ENCODE measurements around the gene PHC3. TPM values are rescaled to one million over a fixed set of nuclear protein-coding genes. Genes with fewer than 3 reads are reported as not detected.

The PHC3 gene
- total and polyA plus RNA-seq, 2 of the 13 experiments (the other 11 are each of a cell fraction or from before 2014, with no cell fraction given) = 24.1 to 49.0 TPM

DNA sequence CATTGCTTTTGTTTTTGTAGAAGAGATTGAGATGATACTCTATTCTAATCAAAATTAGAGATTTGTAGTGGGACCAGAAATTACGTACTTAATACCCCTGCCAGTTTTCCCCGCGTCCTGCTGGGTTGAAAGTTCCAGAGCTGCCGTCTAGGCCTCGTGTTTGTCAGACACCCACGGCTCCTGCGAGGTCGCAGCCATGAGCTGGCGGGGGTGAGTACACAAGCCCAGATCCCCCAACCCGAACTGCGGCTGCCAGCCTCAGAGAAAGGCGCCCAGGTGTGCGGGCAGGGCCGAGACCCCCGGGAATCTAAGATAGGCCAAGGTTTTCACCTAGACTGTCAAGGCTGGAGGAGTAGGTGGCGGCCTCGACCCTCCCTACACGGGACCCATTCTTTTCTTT is 117.4 kb downstream of the PHC3 start:
- ATAC-seq (no peak), DNase-seq (ENCODE audit: low spot score) (no peak), FAIRE-seq (no peak)
- no peak overlapping the region for H3K4me3 ChIP-seq (replicated peaks in 1 of 3; ENCODE audit: insufficient read depth in 1 of 3, low read depth in 2 of 3, low read length in 3 of 3)
- ChIA-PET POLR2A (no interaction called here), CTCF (ENCODE audit: low intra/inter-chr PET ratio, low total read pairs) (no interaction called here)
- H3K27ac ChIP-seq (ENCODE audit: extremely low read length, insufficient read depth, low read length) = no peak overlapping the region
- peaks cover 0 to 7% of the 10 kb centered on the region in 2 experiments; a peak in 3 of 5 replicates for H3K36me3 ChIP-seq (replicated peaks in 1 of 2; ENCODE audit: control insufficient read depth in 1 of 2, insufficient read depth in 2 of 2, low read length in 2 of 2)
- 97% methylated on average over 17 of the region's 18 CpGs for WGBS (ENCODE audit: low lambda C conversion rate)
- no peak overlapping the region for H2AFZ ChIP-seq (ENCODE audit: low read length)
- TF ChIP-seq BCL6 (CRISPR knock-in tag; IDR thresholded peaks at IDR 0.05) (no peak), FOXM1 (CRISPR knock-in tag; IDR thresholded peaks at IDR 0.05) (no peak), PCBP1 (IDR thresholded peaks at IDR 0.05; ENCODE audit: borderline replicate concordance, low read depth, low read length) (no peak), FOXK1 (CRISPR knock-in tag; IDR thresholded peaks at IDR 0.05; ENCODE audit: borderline replicate concordance, low read depth) (no peak), U2AF1 (optimal IDR thresholded peaks at IDR 0.05; ENCODE audit: low read depth, low read length) (no peak), ELF4 (CRISPR knock-in tag; IDR thresholded peaks at IDR 0.05; ENCODE audit: borderline replicate concordance) (no peak), RORA (CRISPR knock-in tag; IDR thresholded peaks at IDR 0.05) (no peak), XBP1 (CRISPR knock-in tag; IDR thresholded peaks at IDR 0.05) (no peak)
- TF ChIP-seq, protein P1, sequence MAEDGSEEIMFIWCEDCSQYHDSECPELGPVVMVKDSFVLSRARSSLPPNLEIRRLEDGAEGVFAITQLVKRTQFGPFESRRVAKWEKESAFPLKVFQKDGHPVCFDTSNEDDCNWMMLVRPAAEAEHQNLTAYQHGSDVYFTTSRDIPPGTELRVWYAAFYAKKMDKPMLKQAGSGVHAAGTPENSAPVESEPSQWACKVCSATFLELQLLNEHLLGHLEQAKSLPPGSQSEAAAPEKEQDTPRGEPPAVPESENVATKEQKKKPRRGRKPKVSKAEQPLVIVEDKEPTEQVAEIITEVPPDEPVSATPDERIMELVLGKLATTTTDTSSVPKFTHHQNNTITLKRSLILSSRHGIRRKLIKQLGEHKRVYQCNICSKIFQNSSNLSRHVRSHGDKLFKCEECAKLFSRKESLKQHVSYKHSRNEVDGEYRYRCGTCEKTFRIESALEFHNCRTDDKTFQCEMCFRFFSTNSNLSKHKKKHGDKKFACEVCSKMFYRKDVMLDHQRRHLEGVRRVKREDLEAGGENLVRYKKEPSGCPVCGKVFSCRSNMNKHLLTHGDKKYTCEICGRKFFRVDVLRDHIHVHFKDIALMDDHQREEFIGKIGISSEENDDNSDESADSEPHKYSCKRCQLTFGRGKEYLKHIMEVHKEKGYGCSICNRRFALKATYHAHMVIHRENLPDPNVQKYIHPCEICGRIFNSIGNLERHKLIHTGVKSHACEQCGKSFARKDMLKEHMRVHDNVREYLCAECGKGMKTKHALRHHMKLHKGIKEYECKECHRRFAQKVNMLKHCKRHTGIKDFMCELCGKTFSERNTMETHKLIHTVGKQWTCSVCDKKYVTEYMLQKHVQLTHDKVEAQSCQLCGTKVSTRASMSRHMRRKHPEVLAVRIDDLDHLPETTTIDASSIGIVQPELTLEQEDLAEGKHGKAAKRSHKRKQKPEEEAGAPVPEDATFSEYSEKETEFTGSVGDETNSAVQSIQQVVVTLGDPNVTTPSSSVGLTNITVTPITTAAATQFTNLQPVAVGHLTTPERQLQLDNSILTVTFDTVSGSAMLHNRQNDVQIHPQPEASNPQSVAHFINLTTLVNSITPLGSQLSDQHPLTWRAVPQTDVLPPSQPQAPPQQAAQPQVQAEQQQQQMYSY (CRISPR knock-in tag; IDR thresholded peaks at IDR 0.05) = no peak
- TF ChIP-seq, protein P2, sequence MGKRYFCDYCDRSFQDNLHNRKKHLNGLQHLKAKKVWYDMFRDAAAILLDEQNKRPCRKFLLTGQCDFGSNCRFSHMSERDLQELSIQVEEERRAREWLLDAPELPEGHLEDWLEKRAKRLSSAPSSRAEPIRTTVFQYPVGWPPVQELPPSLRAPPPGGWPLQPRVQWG (CRISPR knock-in tag; IDR thresholded peaks at IDR 0.05; ENCODE audit: borderline replicate concordance, low read depth) = no peak
- H4K20me1 ChIP-seq (ENCODE audit: insufficient read depth, low read length) = no peaks in the 10 kb centered on the region
- in situ Hi-C loops (cut with HindIII; ENCODE audit: extremely low pct_ligation_motif_present, low pct_unique_long_range_greater_than_20kb) = no loop called here
- no peaks in the 10 kb centered on the region for H3K79me2 ChIP-seq (ENCODE audit: insufficient read depth, low read length)
- no peak overlapping the region for H3K4me2 ChIP-seq (ENCODE audit: low read depth, low read length)
- H3K4me1 ChIP-seq (ENCODE audit: insufficient read depth, low read length) = no peaks in the 10 kb centered on the region
- BruUV-seq (replicated peaks) = no TSS peak
- H3K27me3 ChIP-seq (ENCODE audit: control insufficient read depth in 1 of 2, insufficient read depth in 2 of 2, low read length in 2 of 2) = no peaks in the 10 kb centered on the region
- intact Hi-C loops (cut with micrococcal nuclease; ENCODE audit: unreplicated experiment) = no loop called here
- H3K9me3 ChIP-seq (ENCODE audit: low read length) = no peaks in the 10 kb centered on the region
- no peak overlapping the region for H3K9ac ChIP-seq (ENCODE audit: insufficient read depth, low read depth, low read length)
